Midbrain (tissue), 1 donor: ENCODE measurements around the gene HSPG2.
"Not testable (repeated sequence)": the region's sequence is repeated elsewhere in the genome, so short reads cannot be mapped to it uniquely, and the experiment has no call there.

Experiments
- DNase-seq: peaks from one replicate; lab custom pipeline; 2025; lab: John Stamatoyannopoulos, UW

HSPG2 gene

GRCh38 chr1:21843208-21843607, 93.9 kb downstream of the HSPG2 start:
- no peak for DNase-seq

- DNase-seq: no peak
Measured at GRCh38 chr1:21842606-21843162, 94.4 kb downstream of the HSPG2 start.

- no peak for DNase-seq
Measured at GRCh38 chr1:21841852-21842466, 95.2 kb downstream of the HSPG2 start.

GRCh38 chr1:21840981-21841380, 96.1 kb downstream of the HSPG2 start:
- DNase-seq: no peak

- DNase-seq: no peak
Measured at GRCh38 chr1:21839337-21840037, 97.6 kb downstream of the HSPG2 start.

GRCh38 chr1:21838359-21839157, 98.6 kb downstream of the HSPG2 start:
- DNase-seq: no peak

GRCh38 chr1:21837476-21837875, 99.6 kb downstream of the HSPG2 start:
- DNase-seq: no peak

GRCh38 chr1:21836729-21837128, 100.4 kb downstream of the HSPG2 start:
- DNase-seq: no peak

- DNase-seq: no peak
Measured at GRCh38 chr1:21836010-21836409, 101.1 kb downstream of the HSPG2 start.

GRCh38 chr1:21834666-21835065, 102.4 kb downstream of the HSPG2 start:
- DNase-seq: no peak

- no peak for DNase-seq
Measured at GRCh38 chr1:21834094-21834493, 103.0 kb downstream of the HSPG2 start.

- no peak for DNase-seq
Measured at GRCh38 chr1:21833392-21833976, 103.6 kb downstream of the HSPG2 start.

GRCh38 chr1:21831454-21831970, 105.6 kb downstream of the HSPG2 start:
- DNase-seq: no peak

- DNase-seq: no peak
Measured at GRCh38 chr1:21830792-21831453, 106.2 kb downstream of the HSPG2 start.

GRCh38 chr1:21829294-21829693, 107.8 kb downstream of the HSPG2 start:
- no peak for DNase-seq

GRCh38 chr1:21828506-21829210, 108.5 kb downstream of the HSPG2 start:
- DNase-seq: no peak

GRCh38 chr1:21828075-21828474, 109.0 kb downstream of the HSPG2 start:
- DNase-seq: no peak

GRCh38 chr1:21827141-21827679, 109.9 kb downstream of the HSPG2 start:
- no peak for DNase-seq

- not testable (repeated sequence) for DNase-seq
Measured at GRCh38 chr1:21826694-21827093, 110.4 kb downstream of the HSPG2 start.

- DNase-seq: no peak
Measured at GRCh38 chr1:21825393-21825792, 111.7 kb downstream of the HSPG2 start.

- DNase-seq: no peak
Measured at GRCh38 chr1:21824926-21825325, 112.2 kb downstream of the HSPG2 start.
